Neural progenitor cell (in vitro differentiated cells): ENCODE data around the gene GABBR2. TPM values are rescaled to one million over a fixed set of nuclear protein-coding genes. Genes with fewer than 3 reads are reported as not detected.

ENCODE experiments used
- DNase-seq: peaks from one replicate; pipeline ENCODE4 v3.0.0-alpha.2; 2016; ENCODE audit warnings: low spot score
- H2AFZ ChIP-seq: fragments of 200-600 bp; sonication (generic); replicated peaks from 2 replicates; pipeline ENCODE4 v1.6.1; 2016; ENCODE audit warnings: antibody characterized with exemption
- H3F3A ChIP-seq: fragments of 200-600 bp; sonication (generic); 2 replicates; pipeline ENCODE4 v1.6.1; 2016; ENCODE audit warnings: antibody characterized with exemption, low read depth
- H3K27ac ChIP-seq: fragments of 200-600 bp; sonication (generic); 2 replicates; pipeline ENCODE4 v1.5.1; 2016; ENCODE audit warnings: mild to moderate bottlenecking
- H3K27me3 ChIP-seq: fragments of 200-600 bp; sonication (generic); 2 replicates; pipeline ENCODE4 v1.6.1; 2016; ENCODE audit warnings: mild to moderate bottlenecking, moderate library complexity
- H3K36me3 ChIP-seq: fragments of 200-600 bp; sonication (generic); 2 replicates; pipeline ENCODE4 v1.5.1; 2016
- H3K4me1 ChIP-seq: fragments of 200-600 bp; sonication (generic); 2 replicates; pipeline ENCODE4 v1.6.1; 2016; ENCODE audit warnings: mixed run types
- H3K4me2 ChIP-seq: fragments of 200-600 bp; sonication (generic); 2 replicates; pipeline ENCODE4 v1.6.1; 2016
- H3K4me3 ChIP-seq: fragments of 200-600 bp; sonication (generic); 2 replicates; pipeline ENCODE4 v1.5.1; 2016
- H3K79me2 ChIP-seq: fragments of 200-600 bp; sonication (generic); 2 replicates; pipeline ENCODE4 v1.6.1; 2016; ENCODE audit warnings: low read depth
- H3K9ac ChIP-seq: fragments of 200-600 bp; sonication (generic); 2 replicates; pipeline ENCODE4 v1.6.1; 2016
- H3K9me3 ChIP-seq: fragments of 200-600 bp; sonication (generic); 2 replicates; pipeline ENCODE4 v1.5.1; 2016; ENCODE audit warnings: low read depth
- H4K20me1 ChIP-seq: fragments of 200-600 bp; sonication (generic); 2 replicates; pipeline ENCODE4 v1.6.1; 2016; ENCODE audit warnings: low read depth
- H3K27ac Mint-ChIP-seq: 3 replicates; pipeline ENCODE4 v1.8.0; 2021; ENCODE audit warnings: mixed read lengths
- H3K27me3 Mint-ChIP-seq: 2 replicates; pipeline ENCODE4 v1.8.0; 2022; ENCODE audit warnings: low read depth, mild to moderate bottlenecking, inconsistent platforms, moderate library complexity, mixed read lengths; ENCODE audit not compliant: insufficient read depth
- H3K36me3 Mint-ChIP-seq: 3 replicates; pipeline ENCODE4 v1.8.0; 2021; ENCODE audit warnings: mixed read lengths
- H3K4me1 Mint-ChIP-seq: 3 replicates; pipeline ENCODE4 v1.8.0; 2021; ENCODE audit warnings: mixed read lengths
- H3K4me3 Mint-ChIP-seq: 3 replicates; pipeline ENCODE4 v1.8.0; 2021; ENCODE audit warnings: mild to moderate bottlenecking, moderate library complexity, mixed read lengths
- H3K9me3 Mint-ChIP-seq: 3 replicates; pipeline ENCODE4 v1.8.0; 2020; ENCODE audit warnings: mixed read lengths
- EZH2 ChIP-seq: fragments of 200-600 bp; sonication (generic); IDR thresholded peaks from 2 replicates; pipeline ENCODE4 v1.6.1; 2017; ENCODE audit warnings: antibody characterized with exemption, mild to moderate bottlenecking, moderate library complexity
- EZH2phosphoT487 ChIP-seq: fragments of 200-600 bp; sonication (generic); IDR thresholded peaks from 2 replicates; pipeline ENCODE4 v1.6.1; 2017; ENCODE audit warnings: antibody characterized with exemption
- total RNA-seq: library from RNA; depleted of rRNA; stranded (reverse); fragments of >200 nt; gene quantifications from 2 replicates; pipeline ENCODE4 v1.2.3, GENCODE V29; 2015; ENCODE audit warnings: low replicate concordance
- TF ChIP-seq, protein P1 (sequence below): fragments of 200-600 bp; sonication (generic); IDR thresholded peaks from 2 replicates; pipeline ENCODE4 v1.5.1; 2017; ENCODE audit warnings: antibody characterized with exemption, mild to moderate bottlenecking

GABBR2 gene
- total RNA-seq, 1 donor from 2014 or later, result not detected

DNA sequence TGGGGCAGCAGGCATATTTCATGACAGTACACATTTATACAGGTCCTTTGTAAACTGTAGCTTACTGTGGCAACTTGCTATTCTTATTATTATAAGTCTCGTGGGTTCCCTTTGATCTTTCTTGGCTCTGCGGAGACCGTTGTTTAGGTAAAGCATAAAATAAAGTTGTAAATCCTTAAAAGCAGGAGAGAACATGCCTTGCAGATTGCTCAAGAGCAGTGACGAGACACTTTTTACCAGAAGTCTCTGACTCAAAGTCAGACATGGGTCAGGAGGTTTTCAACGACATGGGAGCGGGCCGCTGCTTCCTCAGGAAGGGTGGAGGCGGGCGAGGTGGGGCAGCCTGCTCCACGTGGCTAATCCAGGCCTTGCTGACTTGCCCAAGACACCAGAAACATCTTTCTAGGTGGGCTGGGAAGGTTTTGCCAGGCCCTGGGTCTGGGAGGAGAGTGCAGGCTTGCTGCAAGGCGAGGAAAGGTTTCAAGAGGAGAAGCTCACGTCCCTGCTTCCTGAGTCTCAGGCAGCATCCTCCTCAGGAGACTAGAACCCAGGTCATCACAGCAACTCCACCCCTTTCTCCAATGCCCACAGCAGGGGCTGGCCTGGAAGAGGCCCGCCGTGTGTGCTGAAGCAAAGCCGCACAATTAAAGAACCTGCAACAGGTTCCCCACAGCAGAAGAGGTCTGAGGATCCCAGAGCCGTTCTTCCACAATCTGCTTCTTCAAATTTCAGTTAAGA, 459.8 kb downstream of the GABBR2 start:
- Mint-ChIP-seq H3K36me3 (no peaks in the 10 kb centered on the region), H3K9me3 (no peaks in the 10 kb centered on the region), H3K4me3 (no peak overlapping the region), H3K27me3 (peaks cover 14% of the 10 kb centered on the region), H3K4me1 (peaks cover 27% of the 10 kb centered on the region), H3K27ac (no peak overlapping the region)
- peaks cover 8% of the 10 kb centered on the region for H3F3A ChIP-seq
- H3K79me2 ChIP-seq, result no peaks in the 10 kb centered on the region
- no peak overlapping the region for H3K4me3 ChIP-seq
- no peak overlapping the region for H3K4me2 ChIP-seq
- H3K27me3 ChIP-seq, result peaks cover 7% of the 10 kb centered on the region
- peaks cover 3% of the 10 kb centered on the region for H4K20me1 ChIP-seq
- H3K9ac ChIP-seq, result no peak overlapping the region
- no peaks in the 10 kb centered on the region for H3K36me3 ChIP-seq
- H3K9me3 ChIP-seq, result no peaks in the 10 kb centered on the region
- no peak for TF ChIP-seq EZH2
- TF ChIP-seq, protein P1, sequence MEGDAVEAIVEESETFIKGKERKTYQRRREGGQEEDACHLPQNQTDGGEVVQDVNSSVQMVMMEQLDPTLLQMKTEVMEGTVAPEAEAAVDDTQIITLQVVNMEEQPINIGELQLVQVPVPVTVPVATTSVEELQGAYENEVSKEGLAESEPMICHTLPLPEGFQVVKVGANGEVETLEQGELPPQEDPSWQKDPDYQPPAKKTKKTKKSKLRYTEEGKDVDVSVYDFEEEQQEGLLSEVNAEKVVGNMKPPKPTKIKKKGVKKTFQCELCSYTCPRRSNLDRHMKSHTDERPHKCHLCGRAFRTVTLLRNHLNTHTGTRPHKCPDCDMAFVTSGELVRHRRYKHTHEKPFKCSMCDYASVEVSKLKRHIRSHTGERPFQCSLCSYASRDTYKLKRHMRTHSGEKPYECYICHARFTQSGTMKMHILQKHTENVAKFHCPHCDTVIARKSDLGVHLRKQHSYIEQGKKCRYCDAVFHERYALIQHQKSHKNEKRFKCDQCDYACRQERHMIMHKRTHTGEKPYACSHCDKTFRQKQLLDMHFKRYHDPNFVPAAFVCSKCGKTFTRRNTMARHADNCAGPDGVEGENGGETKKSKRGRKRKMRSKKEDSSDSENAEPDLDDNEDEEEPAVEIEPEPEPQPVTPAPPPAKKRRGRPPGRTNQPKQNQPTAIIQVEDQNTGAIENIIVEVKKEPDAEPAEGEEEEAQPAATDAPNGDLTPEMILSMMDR, result no peak
- no peak for TF ChIP-seq EZH2phosphoT487
- H3K4me1 ChIP-seq, result peaks cover 9% of the 10 kb centered on the region
- DNase-seq, result no peak
- no peak overlapping the region for H3K27ac ChIP-seq
- H2AFZ ChIP-seq, result no peak overlapping the region

DNA sequence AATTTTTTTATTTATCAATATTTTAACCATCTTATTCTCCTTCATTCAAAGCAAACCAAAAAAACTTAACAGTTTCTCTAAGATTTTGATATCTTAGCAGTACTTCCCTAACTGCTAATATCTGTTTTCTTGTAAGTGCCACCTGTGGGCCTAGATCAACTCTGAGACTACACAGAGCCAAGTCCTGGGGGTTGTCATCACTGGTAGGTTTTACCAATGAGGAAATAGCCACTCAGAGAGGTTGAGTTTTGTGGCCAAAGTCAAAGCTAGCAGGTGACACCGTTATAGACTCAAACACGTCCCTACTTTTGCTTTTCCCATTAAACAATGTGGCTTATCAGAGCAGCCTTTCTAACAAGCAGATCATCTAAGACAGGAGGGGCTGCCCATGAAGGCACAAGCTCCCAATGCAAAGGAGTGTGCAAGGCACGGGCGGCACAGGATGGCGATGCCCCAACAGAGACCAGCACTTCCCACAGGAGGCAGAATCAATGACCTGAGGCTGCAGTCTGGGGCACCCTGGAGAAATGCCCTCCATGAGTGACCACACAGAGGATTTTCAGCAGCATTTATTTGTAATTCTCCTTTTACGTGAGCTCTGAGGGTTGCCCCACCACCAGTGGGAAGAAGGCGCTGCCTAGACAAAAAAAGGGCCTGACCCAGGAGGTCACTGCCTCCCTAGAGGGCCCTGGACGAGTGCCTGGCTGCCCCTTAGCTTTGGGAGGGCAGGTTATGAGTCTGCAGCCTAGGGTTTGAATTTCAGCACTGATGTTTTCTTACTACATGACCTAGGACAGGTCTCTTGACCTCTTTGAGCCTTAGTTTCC, 460.7 kb downstream of the GABBR2 start:
- H3K27ac Mint-ChIP-seq, result no peak overlapping the region
- Histone ChIP-seq H3K9me3 (no peaks in the 10 kb centered on the region), H3K4me1 (peaks cover 13% of the 10 kb centered on the region), H3K27ac (no peak overlapping the region), H3K36me3 (no peaks in the 10 kb centered on the region), H4K20me1 (peaks cover 3% of the 10 kb centered on the region), H3K4me3 (no peak overlapping the region), H3K4me2 (no peak overlapping the region), H3F3A (peaks cover 8% of the 10 kb centered on the region), H3K27me3 (no peaks in the 10 kb centered on the region), H3K9ac (no peak overlapping the region), H3K79me2 (no peaks in the 10 kb centered on the region), H2AFZ (no peak overlapping the region)
- no peak overlapping the region for H3K4me3 Mint-ChIP-seq
- H3K27me3 Mint-ChIP-seq, result peaks cover 13% of the 10 kb centered on the region
- no peaks in the 10 kb centered on the region for H3K9me3 Mint-ChIP-seq
- TF ChIP-seq, protein P1, result no peak
- no peak for TF ChIP-seq EZH2
- no peak for TF ChIP-seq EZH2phosphoT487
- peaks cover 31% of the 10 kb centered on the region for H3K4me1 Mint-ChIP-seq
- DNase-seq, result no peak
- no peaks in the 10 kb centered on the region for H3K36me3 Mint-ChIP-seq

DNA sequence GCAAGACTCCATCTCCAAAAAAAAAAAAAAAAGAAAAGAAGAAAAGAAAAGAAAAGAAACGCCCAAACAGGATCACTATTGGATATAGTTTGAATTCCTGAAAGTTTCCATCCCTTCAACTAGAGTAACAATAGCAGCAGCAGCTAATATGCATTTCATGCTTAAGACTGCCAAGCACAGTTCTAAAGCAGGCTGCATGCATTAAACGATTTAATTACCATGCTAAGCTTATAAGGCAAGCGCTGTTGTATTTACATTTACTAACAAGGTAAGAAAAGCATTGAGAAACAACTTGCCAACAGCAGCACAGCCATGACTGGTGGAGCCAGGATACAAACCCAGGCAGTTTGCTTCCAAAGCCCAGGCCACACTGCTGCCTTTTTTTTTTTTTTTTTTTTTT, 466.3 kb downstream of the GABBR2 start:
- peaks cover 13% of the 10 kb centered on the region for H3K4me1 ChIP-seq
- Mint-ChIP-seq H3K9me3 (no peaks in the 10 kb centered on the region), H3K27ac (no peak overlapping the region), H3K4me1 (peaks cover 16% of the 10 kb centered on the region), H3K4me3 (no peak overlapping the region), H3K27me3 (peaks cover 12% of the 10 kb centered on the region), H3K36me3 (no peaks in the 10 kb centered on the region)
- peaks cover 8% of the 10 kb centered on the region for H3F3A ChIP-seq
- H3K4me2 ChIP-seq, result no peak overlapping the region
- no peak overlapping the region for H3K27ac ChIP-seq
- peaks cover 3% of the 10 kb centered on the region for H4K20me1 ChIP-seq
- H3K9ac ChIP-seq, result no peak overlapping the region
- H3K36me3 ChIP-seq, result no peaks in the 10 kb centered on the region
- no peaks in the 10 kb centered on the region for H3K79me2 ChIP-seq
- no peaks in the 10 kb centered on the region for H3K9me3 ChIP-seq
- H3K4me3 ChIP-seq, result no peak overlapping the region
- DNase-seq, result no peak
- no peak overlapping the region for H2AFZ ChIP-seq
- H3K27me3 ChIP-seq, result no peaks in the 10 kb centered on the region
- TF ChIP-seq, protein P1, result no peak
- no peak for TF ChIP-seq EZH2
